Naive B cell (primary cell): Measurements from ENCODE around the gene PDSS1. TPM values are rescaled to one million over a fixed set of nuclear protein-coding genes. Genes with fewer than 3 reads are reported as not detected.

Experiments
- polyA plus RNA-seq, 6 donors: library from polyadenylated mRNA; unstranded; fragments of 300-500 nt; fragmentation: Illumina TruSeq; gene quantifications; one replicate each; pipeline ENCODE4 v1.2.3, GENCODE V29; 2021; ENCODE audit warnings: low read depth in 6 of 6

PDSS1 gene
- polyA plus RNA-seq, 6 donors from 2014 or later: 2.5 to 6.0 (median 2.6) TPM; not detected in 1

Other genes starting within 250 kb of the PDSS1 start
- 100 to 1,000 TPM in 5 of 6 donors, 10 to 100 TPM in 1; 85.7 to 122 (median 108) TPM for gene ABI1, start 163.3 kb downstream of the PDSS1 start, polyA plus RNA-seq